ENCODE measurements around the gene CCDC85B.

The CCDC85B gene

GRCh38 chr11:65864706-65865471, 25.6 kb upstream of the CCDC85B start:
- Histone ChIP-seq H3K4me2 (ENCODE audit: low read length) (no peak overlapping the region), H3K4me3 (ENCODE audit: low read depth, low read length, poor library complexity, severe bottlenecking) (no peak overlapping the region), H3F3A (ENCODE audit: insufficient read depth, low read length) (no peaks in the 10 kb centered on the region), H3K79me2 (ENCODE audit: insufficient read depth, low read length) (peaks cover 6% of the 10 kb centered on the region; the same call in 1 of the 2 replicates), H3K27ac (ENCODE audit: low read depth, low read length, poor library complexity, severe bottlenecking) (no peak overlapping the region), H3K9me2 (ENCODE audit: low read depth, low read length) (no peaks in the 10 kb centered on the region), H3K4me1 (ENCODE audit: insufficient read depth, low read length, severe bottlenecking) (peaks cover 13% of the 10 kb centered on the region), H3K9ac (ENCODE audit: low read length) (no peak overlapping the region), H4K20me1 (ENCODE audit: insufficient read depth, low read length) (no peaks in the 10 kb centered on the region), H2AFZ (ENCODE audit: low read length) (no peak overlapping the region), H3K36me3 (ENCODE audit: insufficient read depth, low read length) (peaks cover 63% of the 10 kb centered on the region), H3K27me3 (ENCODE audit: insufficient read depth, low read length) (no peaks in the 10 kb centered on the region), H3K9me3 (ENCODE audit: low read length) (no peaks in the 10 kb centered on the region)
- no peak for TF ChIP-seq CTCF (IDR thresholded peaks at IDR 0.05; ENCODE audit: low read length)
- no peak for TF ChIP-seq EZH2 (IDR thresholded peaks at IDR 0.05; ENCODE audit: borderline replicate concordance, low read length)

- H3K36me3 ChIP-seq (ENCODE audit: insufficient read depth, low read length): peaks cover 63% of the 10 kb centered on the region
- H3K79me2 ChIP-seq (ENCODE audit: insufficient read depth, low read length): peaks cover 6% of the 10 kb centered on the region; the same call in 1 of the 2 replicates
- H3K4me2 ChIP-seq (ENCODE audit: low read length): no peak overlapping the region
- H2AFZ ChIP-seq (ENCODE audit: low read length): no peak overlapping the region
- H3K9ac ChIP-seq (ENCODE audit: low read length): no peak overlapping the region
- no peaks in the 10 kb centered on the region for H4K20me1 ChIP-seq (ENCODE audit: insufficient read depth, low read length)
- H3K9me2 ChIP-seq (ENCODE audit: low read depth, low read length): no peaks in the 10 kb centered on the region
- peaks cover 11% of the 10 kb centered on the region for H3K4me1 ChIP-seq (ENCODE audit: insufficient read depth, low read length, severe bottlenecking)
- TF ChIP-seq CTCF (IDR thresholded peaks at IDR 0.05; ENCODE audit: low read length) (no peak), EZH2 (IDR thresholded peaks at IDR 0.05; ENCODE audit: borderline replicate concordance, low read length) (no peak)
- no peak overlapping the region for H3K27ac ChIP-seq (ENCODE audit: low read depth, low read length, poor library complexity, severe bottlenecking)
- no peaks in the 10 kb centered on the region for H3K9me3 ChIP-seq (ENCODE audit: low read length)
- no peaks in the 10 kb centered on the region for H3K27me3 ChIP-seq (ENCODE audit: insufficient read depth, low read length)
- no peak overlapping the region for H3K4me3 ChIP-seq (ENCODE audit: low read depth, low read length, poor library complexity, severe bottlenecking)
- H3F3A ChIP-seq (ENCODE audit: insufficient read depth, low read length): no peaks in the 10 kb centered on the region
These were observed 24.8 kb upstream of the CCDC85B start for GRCh38 chr11:65865550-65866172.

- Histone ChIP-seq H4K20me1 (ENCODE audit: insufficient read depth, low read length) (no peaks in the 10 kb centered on the region), H2AFZ (ENCODE audit: low read length) (no peak overlapping the region), H3K27me3 (ENCODE audit: insufficient read depth, low read length) (peaks cover 3% of the 10 kb centered on the region; the same call in 1 of the 2 replicates), H3K79me2 (ENCODE audit: insufficient read depth, low read length) (no peaks in the 10 kb centered on the region), H3K9me2 (ENCODE audit: low read depth, low read length) (no peaks in the 10 kb centered on the region), H3K4me3 (ENCODE audit: low read depth, low read length, poor library complexity, severe bottlenecking) (no peak overlapping the region), H3K9me3 (ENCODE audit: low read length) (no peaks in the 10 kb centered on the region), H3K4me1 (ENCODE audit: insufficient read depth, low read length, severe bottlenecking) (peaks cover 4% of the 10 kb centered on the region), H3K36me3 (ENCODE audit: insufficient read depth, low read length) (peaks cover 58% of the 10 kb centered on the region), H3K4me2 (ENCODE audit: low read length) (no peak overlapping the region), H3F3A (ENCODE audit: insufficient read depth, low read length) (no peaks in the 10 kb centered on the region), H3K9ac (ENCODE audit: low read length) (no peak overlapping the region), H3K27ac (ENCODE audit: low read depth, low read length, poor library complexity, severe bottlenecking) (no peak overlapping the region)
- TF ChIP-seq EZH2 (IDR thresholded peaks at IDR 0.05; ENCODE audit: borderline replicate concordance, low read length): no peak
- no peak for TF ChIP-seq CTCF (IDR thresholded peaks at IDR 0.05; ENCODE audit: low read length)
These were observed 23.8 kb upstream of the CCDC85B start for GRCh38 chr11:65866509-65867283.
